ENCODE results near the gene TEX22. TPM values are rescaled to one million over a fixed set of nuclear protein-coding genes. Genes with fewer than 3 reads are reported as not detected.

TEX22 gene
- total RNA-seq, 4 donors from 2014 or later: 1.1 to 3.8 TPM; not detected in 2

DNA sequence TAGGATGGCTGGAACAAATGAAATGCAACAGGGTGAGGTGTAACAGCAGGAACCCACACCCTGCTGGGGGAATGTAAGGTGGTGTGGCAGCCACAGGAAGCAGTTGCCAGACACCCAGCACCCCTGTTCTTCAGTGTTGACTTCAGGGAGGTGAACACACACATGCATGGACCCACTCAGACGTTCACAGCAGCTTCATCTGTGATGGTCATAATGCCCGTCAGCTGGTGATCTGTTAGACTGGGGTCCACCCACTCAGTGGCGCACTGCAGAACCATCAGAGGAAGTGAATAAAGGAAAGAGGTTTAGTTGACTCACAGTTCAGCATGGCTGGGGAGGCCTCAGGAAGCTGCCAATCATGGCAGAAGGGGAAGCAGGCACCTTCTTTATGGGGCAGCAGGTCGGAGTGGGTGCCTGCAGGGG is 22.7 kb upstream of the TEX22 start:
- Histone ChIP-seq H3K27ac (no peak overlapping the region), H3K4me1 (no peaks in the 10 kb centered on the region), H3K4me3 (no peak overlapping the region), H3K27me3 (no peaks in the 10 kb centered on the region), H3K36me3 (no peaks in the 10 kb centered on the region), H3K9me3 (no peaks in the 10 kb centered on the region)
- TF ChIP-seq, protein P1, sequence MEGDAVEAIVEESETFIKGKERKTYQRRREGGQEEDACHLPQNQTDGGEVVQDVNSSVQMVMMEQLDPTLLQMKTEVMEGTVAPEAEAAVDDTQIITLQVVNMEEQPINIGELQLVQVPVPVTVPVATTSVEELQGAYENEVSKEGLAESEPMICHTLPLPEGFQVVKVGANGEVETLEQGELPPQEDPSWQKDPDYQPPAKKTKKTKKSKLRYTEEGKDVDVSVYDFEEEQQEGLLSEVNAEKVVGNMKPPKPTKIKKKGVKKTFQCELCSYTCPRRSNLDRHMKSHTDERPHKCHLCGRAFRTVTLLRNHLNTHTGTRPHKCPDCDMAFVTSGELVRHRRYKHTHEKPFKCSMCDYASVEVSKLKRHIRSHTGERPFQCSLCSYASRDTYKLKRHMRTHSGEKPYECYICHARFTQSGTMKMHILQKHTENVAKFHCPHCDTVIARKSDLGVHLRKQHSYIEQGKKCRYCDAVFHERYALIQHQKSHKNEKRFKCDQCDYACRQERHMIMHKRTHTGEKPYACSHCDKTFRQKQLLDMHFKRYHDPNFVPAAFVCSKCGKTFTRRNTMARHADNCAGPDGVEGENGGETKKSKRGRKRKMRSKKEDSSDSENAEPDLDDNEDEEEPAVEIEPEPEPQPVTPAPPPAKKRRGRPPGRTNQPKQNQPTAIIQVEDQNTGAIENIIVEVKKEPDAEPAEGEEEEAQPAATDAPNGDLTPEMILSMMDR (IDR thresholded peaks at IDR 0.05): no peak
- TF ChIP-seq POLR2A (IDR thresholded peaks at IDR 0.05): no peak
- intact Hi-C loops (cut with DNase I; ENCODE audit: low total_unique reads): no loop called here
- DNase-seq: no peak

DNA sequence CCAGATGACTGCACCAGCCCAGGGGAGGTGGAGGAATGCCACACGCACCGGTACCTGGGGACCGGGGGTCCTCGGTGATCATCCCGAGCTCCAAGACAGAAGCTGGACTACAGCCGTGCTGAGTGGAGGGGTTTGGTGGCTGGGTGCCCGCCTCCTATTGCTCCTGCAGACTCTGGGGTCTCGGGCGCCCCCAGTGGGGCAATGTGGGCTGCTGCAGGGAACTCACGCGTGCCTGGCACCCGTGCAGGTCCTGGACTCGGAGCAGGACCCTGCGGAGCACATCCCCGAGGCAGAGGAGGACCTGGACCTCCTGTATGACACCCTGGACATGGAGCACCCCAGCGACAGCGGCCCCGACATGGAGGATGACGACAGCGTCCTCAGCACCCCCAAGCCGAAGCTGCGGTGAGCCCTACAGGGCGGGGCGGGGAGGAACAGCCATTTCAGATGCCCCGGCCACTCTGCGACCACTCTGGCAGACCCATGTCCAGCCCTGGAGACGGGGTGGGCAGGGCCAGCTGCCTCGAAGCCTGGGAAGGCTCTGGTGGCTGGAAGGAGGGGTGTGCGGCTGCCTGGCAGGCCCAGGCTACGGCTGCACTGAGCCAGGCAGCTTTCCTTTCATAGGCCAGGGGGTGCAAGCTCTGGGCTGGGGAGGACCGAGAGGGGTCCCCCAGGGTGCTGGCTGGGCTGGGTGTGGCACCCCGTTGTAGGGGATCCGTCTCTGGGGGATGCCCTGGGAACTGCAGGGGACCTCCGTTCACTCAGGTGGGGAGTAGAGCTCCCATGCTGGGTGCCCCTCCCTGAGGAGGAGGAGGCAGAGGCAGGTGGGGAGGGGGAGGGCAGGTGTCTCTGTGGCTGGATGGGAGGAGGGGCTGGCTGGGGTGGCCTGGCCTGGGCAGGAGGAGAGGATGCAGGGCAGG is 21.6 kb upstream of the TEX22 start:
- TF ChIP-seq, protein P1 (IDR thresholded peaks at IDR 0.05): no peak
- TF ChIP-seq POLR2A (IDR thresholded peaks at IDR 0.05): no peak
- no peaks in the 10 kb centered on the region for H3K27me3 ChIP-seq
- H3K4me3 ChIP-seq: no peak overlapping the region
- no peaks in the 10 kb centered on the region for H3K36me3 ChIP-seq
- DNase-seq: no peak
- no peaks in the 10 kb centered on the region for H3K9me3 ChIP-seq
- no peak overlapping the region for H3K27ac ChIP-seq
- intact Hi-C loops (cut with DNase I; ENCODE audit: low total_unique reads): no loop called here
- no peaks in the 10 kb centered on the region for H3K4me1 ChIP-seq

DNA sequence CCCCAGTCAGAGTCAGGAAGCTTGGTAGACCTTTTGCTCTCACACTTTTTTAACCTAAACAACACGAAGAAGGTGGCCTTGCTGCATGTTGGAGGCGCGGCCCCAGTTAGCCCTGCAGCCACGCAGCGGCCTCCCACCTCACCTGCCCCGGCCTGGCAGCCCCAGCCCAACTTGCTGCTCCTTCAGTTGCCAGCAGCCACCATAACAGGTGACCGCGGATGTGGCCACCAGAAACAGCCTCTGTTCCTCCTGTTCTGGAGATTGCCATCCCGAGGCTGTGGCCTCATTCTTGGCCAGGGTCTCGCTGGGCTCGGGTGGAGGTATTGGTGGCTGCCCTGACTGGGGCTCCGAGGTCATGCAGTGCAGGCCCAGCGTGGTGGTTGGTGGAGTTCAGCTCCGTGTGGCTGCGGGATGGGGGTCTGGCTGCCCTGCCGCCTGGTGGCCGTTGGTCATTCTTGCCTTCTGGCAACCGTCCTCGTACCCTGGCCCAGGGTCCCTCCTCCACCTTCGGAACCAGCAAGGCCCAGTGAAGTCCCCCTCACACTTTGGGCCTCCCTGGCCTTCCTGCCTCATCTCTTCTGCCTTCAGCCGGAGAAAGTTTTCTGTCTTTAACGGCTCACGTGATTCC is 20.7 kb upstream of the TEX22 start:
- no peak for DNase-seq
- no peaks in the 10 kb centered on the region for H3K36me3 ChIP-seq
- H3K9me3 ChIP-seq: no peaks in the 10 kb centered on the region
- no peak overlapping the region for H3K27ac ChIP-seq
- no peaks in the 10 kb centered on the region for H3K27me3 ChIP-seq
- no peaks in the 10 kb centered on the region for H3K4me1 ChIP-seq
- intact Hi-C loops (cut with DNase I; ENCODE audit: low total_unique reads): no loop called here
- H3K4me3 ChIP-seq: no peak overlapping the region
- no peak for TF ChIP-seq POLR2A (IDR thresholded peaks at IDR 0.05)
- TF ChIP-seq, protein P1 (IDR thresholded peaks at IDR 0.05): no peak

DNA sequence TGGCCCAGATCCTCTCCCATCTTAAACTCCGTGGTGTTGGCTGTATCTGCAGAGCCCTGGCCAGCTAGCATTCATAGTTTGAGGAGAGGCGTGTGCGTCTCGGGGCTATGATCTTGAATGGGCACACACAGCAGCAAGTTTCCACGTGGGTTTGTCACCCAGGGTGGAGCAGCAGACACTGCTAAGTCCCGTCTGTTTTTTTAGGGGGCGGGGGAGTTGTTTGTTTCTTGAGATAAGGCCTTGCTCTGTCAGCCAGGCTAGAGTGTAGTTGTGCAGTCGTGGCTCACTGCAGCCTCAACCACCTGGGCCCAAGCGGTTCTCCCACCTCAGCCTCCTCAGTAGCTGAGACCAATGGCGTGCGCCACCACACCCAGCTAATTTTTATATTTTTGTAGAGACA is 20.1 kb upstream of the TEX22 start:
- no peak for TF ChIP-seq POLR2A (IDR thresholded peaks at IDR 0.05)
- TF ChIP-seq, protein P1 (IDR thresholded peaks at IDR 0.05): no peak
- no peaks in the 10 kb centered on the region for H3K36me3 ChIP-seq
- intact Hi-C loops (cut with DNase I; ENCODE audit: low total_unique reads): no loop called here
- H3K27ac ChIP-seq: no peak overlapping the region
- DNase-seq: no peak
- H3K4me3 ChIP-seq: no peak overlapping the region
- no peaks in the 10 kb centered on the region for H3K4me1 ChIP-seq
- H3K27me3 ChIP-seq: no peaks in the 10 kb centered on the region
- H3K9me3 ChIP-seq: no peaks in the 10 kb centered on the region
